GM04503 (cell line): ENCODE measurements around the gene ANAPC16.
A peak's percentile ranks its signal among the peaks of the same experiment; 100 is the strongest.
"Not testable (repeated sequence)": the region's sequence is repeated elsewhere in the genome, so short reads cannot be mapped to it uniquely, and the experiment has no call there.

Experiments
- DNase-seq: peaks from one replicate; pipeline ENCODE4 v3.0.0-alpha.2; 2012; ENCODE audit warnings: low read depth

The ANAPC16 gene

GRCh38 chr10:72244573-72245038 is 28.8 kb downstream of the ANAPC16 start:
- no peak for DNase-seq

- DNase-seq, result no peak
Measured at GRCh38 chr10:72245949-72246525, 30.2 kb downstream of the ANAPC16 start.

DNA sequence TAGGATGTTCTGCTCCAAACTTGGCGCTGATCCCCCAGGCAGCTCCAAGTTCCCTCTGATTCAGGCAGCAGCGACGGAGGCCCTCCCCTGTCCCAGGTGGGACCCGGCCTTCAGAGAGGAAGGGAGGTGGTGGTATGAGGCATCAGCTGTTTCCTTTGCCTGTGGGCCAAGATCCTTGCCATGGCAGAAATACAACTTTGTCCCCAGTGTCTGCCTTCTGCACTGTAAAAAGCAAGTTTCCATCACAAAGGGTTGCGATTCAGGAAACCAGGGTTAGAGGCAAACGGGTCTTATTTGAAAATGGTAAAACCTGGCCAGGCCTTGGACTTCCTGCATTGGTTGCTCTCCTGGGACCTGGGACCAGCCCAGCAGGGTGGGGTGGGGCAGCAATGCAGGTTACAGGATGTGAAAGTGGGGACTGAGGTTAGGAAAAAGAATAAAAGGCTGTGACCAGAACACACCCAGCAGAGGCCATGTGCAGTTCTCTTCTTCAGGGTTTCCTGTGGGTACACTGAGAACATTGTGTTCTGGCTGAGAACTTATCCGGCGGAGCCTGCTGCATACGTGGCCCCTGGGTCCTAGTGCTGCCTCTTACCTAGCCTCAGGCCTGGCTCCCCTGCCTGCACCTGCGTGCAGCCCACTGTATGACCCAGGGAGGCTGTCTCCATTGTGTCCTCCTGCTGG is 32.8 kb downstream of the ANAPC16 start:
- DNase-seq, result no peak

GRCh38 chr10:72249176-72249862 is 33.5 kb downstream of the ANAPC16 start:
- not testable (repeated sequence) for DNase-seq

GRCh38 chr10:72250666-72251065 is 34.9 kb downstream of the ANAPC16 start:
- DNase-seq, result peak; percentile 73

DNA sequence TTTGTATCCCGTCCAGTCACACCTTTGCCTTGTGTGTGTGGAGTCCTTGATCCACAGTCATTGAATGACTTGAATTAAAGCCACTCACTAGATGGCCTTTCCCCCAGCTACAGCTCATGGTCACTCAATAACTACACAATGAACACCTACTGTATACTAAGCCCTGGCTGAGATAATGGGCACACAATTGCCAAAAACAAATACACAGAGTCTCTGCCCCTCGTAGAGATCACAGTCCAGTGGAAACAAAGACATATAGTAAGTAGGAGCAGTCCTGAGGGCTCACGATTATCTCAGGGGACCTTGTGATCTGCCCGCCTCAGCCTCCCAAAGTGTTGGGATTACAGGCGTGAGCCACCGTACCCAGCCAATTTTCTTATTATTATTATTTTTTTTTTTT is 35.8 kb downstream of the ANAPC16 start:
- no peak for DNase-seq

GRCh38 chr10:72252972-72253371 is 37.2 kb downstream of the ANAPC16 start:
- no peak for DNase-seq

DNA sequence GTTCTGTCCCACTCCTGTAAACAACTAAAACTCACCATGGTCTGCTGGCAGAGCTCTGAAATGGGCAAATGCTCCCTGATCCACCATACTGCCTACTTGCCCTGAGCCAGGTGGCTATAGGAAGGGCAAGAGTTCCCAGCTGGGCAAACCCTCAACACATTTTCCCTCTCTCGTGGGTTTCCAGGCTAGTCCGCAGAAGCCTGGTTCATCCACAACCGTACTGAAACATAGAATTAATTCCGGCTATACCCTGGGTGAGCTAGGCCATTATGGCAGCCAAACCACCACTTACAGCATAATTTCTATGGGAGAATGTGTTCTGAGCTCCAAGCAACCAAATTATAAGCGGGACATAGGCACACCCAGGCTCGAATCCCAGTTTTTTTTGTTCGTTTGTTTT is 37.8 kb downstream of the ANAPC16 start:
- no peak for DNase-seq

- no peak for DNase-seq
Measured at GRCh38 chr10:72254813-72255568, 39.2 kb downstream of the ANAPC16 start.

DNA sequence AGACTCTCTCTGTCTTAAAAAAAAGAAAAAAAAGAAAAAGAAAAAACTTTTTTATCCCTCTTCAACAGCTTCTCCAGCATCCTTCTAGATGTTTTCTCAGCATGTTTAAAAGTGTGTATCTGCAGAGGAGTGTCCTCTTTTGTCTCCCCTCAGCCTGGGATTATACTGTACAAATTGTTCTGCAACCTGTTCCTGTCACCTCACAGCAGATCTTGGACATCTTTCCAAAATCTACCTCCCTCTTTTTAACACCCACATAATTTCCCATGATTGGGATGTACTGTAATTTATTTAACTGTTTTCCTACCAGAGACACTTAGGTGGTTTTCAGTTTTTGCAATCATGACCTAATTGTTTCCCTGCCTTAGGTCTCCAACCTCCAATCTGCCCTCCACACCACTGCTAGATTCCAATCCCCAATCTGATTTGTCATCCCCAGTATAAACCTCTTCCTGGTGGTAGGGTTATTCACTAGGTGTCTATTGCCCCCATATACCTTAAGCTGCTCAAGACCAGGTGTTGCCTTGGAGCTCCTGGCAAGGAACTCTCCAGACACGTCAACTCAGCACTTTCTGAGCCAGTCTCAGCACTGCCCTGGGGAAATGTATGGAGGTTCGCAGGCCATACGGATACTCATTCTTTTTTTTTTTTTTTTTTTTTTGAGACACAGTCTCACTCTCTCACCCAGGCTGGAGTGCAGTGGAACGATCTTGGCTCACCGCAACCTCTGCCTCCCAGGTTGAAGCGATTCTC is 40.3 kb downstream of the ANAPC16 start:
- no peak for DNase-seq

DNA sequence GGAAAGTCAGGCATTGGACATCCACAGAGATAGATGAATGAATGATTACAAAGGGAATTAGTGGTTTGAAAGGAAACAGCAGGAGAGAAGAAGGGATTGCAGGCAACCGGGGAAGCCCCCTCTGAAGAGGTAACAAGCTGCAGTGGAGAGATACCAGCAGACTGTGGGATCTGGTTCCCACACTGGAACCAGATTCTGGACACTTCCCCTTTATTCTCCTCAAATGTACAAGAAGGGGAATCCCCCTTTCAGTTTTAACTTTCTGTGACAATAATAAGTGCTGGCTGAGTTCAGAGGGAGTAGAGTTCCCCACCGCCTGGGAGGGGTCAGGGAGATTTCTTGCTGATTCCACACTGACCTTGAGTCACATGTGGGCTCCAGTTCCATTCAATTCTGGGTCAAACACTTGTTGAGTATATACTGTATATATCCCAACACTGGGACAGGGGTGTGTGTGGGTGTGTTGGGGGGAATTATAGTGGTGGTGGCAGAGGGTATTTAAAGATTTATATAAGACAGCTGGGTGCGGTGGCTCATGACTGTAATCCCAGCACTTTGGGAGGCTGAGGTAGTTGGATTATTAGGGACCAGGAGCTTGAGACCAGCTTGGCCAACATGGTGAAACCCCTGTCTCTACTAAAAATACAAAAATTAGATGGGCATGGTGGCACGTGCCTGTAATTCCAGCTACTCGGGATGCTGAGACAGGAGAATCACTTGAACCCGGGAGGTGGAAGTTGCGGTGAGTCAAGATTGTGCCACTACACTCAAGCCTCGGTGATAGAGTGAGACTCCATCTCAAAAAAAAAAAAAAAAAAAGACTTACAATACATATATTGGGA is 41.5 kb downstream of the ANAPC16 start:
- DNase-seq, result no peak

DNA sequence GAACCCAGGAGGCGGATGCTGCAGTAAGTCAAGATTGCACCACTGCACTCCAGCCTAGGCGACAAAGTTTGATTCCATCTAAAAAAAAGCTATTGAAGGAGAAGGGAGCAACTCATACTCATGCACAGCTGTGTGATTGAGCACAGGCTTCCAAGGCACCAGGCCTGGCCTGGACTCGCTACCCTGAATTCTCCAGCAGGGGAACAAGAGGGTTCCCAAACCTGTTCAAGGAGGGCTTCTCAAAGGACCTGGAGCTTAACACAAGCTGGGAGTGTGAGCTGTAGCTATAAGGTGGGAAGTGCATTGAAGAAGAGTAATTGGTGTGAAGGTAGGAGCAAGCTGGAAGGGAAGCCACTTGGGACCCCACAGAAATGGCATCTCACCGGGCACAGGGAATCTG is 42.8 kb downstream of the ANAPC16 start:
- DNase-seq, result no peak

DNA sequence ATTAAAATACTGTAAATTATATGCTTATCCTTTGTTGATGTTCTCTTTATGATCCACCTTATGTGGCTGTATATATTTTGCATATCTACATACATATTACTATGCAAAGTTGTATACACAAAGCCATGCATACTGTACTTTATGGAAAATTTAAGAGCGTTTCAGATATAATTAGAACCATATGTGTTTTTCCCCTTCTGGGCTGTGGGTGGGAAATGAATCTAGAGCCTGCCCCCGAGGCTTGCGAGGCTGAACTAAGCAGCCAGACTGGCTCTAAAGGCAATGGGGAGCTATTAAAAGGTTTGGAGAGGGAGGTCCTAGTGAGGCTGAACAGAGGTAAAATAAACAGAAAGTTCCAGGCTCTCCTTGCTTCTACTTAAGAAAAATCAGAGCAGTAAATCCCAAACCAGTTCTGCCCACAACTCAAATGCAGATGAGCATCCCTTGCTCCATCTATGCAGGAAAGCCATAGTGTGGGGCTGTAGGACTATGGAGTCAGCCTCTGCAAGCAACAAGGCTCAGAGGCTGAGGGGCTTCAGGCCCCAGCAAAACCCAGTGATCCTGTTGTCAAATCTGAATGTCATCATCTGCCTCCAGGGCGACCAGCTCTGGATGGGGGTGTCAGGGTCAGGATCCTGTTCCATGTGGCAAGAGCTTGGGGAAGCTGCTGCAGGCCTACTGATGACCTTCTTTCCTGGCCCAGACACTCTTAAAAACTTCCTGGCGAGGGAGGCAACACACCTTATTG is 43.9 kb downstream of the ANAPC16 start:
- no peak for DNase-seq

DNA sequence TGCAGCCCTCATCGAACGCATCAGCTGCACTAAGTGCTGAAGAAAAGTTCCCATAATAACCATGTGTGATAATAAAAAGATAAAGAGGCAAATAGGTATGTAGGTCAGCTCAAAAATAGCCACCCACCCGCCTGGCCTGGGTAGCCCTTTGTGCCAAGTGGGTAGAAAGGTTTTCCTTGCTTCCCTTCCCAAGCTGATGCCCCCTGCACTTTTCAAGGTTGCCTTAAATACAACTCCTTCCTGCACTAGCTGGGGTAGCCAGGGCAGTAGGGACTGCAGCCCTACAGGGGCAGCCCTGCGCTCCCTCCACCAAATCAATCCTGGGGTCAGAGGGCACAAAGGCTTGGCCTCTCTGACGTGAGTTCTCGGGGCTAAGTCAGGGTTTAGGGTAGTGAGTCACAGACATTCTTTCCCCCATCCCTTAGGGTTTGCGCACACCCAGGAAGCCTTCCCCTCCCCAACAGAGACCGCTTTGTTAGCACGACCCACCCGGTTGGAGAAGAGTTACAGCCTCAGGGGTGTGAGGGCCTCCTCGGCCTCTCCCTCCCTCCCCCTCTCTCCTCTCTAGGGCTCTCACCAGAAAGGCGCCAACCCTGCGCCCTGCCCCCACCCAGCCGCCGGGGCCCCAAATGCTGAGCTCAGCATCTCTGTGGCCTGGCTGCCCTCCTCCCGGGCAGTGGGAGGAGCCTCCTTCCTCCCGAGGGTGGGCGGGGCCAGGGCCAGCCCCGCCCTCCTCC is 44.6 kb downstream of the ANAPC16 start:
- DNase-seq, result no peak

- no peak for DNase-seq
Measured at GRCh38 chr10:72260976-72261783, 45.4 kb downstream of the ANAPC16 start.

DNA sequence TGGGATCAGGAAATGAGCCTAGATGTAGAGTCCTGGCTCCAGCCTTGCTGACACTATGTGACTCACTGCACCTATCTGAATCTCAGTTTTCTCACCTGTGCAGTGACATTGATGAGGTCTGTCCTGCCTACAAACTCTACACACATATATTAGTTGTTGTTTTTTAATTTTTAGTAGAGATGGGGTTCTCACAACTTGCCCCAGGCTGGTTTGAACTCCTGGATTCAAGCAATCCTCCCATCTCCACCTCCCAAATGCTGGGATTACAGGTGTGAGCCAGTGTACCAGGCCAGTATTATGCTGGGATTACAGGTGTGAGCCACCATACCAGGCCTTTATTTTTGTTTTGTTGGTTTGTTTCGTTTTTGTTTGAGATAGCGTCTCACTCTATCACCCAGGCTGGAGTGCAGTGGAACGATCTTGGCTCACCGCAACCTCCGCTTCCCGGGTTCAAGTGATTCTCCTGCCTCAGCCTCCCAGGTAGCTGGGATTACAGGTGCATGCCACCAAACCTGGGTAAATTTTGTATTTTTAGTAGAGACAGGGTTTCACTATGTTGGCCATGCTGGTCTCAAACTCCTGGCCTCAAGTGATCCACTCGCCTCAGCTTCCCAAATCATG is 46.1 kb downstream of the ANAPC16 start:
- DNase-seq, result no peak

DNA sequence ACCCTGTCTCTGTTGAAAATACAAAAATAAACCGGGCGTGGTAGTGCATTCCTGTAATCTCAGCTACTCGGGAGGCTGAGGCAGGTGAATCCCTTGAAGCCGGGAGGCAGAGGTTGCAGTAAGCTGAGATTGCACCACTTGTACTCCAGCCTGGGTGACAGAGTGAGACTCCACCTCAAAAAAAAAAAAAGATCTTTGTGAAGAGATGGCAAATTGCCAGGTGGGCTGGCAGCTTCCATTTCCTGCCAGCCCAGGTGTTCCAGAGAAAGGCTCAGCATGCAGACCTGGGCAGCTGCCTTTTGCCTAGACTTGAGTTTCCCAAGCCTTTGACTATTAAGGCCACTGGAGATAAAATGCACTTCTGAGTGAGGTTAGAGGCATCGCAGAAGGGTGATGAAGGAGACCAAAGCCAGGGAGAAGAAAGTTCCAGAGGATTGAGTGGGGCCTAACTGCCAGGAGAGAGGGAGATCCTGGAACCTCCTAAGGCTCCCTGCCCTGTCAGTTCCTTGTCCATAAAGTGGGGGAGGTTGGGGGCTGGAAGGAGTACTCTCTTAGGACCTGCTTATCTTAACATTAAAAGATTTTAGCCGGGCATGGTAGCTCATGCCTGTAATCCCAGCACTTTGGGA is 47.9 kb downstream of the ANAPC16 start:
- no peak for DNase-seq

GRCh38 chr10:72264536-72264935 is 48.7 kb downstream of the ANAPC16 start:
- DNase-seq, result no peak
